Panc1 (cell line): ENCODE measurements around the gene ATP6V1C2.

Experiments
- POLR2AphosphoS5 ChIP-seq: IDR thresholded peaks from 2 replicates; pipeline ENCODE4 v1.6.1; 2012; ENCODE audit warnings: mild to moderate bottlenecking, low read depth, low read length, moderate library complexity
- TF ChIP-seq, protein P1 (sequence below): fragments of 450-650 bp; IDR thresholded peaks from 2 replicates; pipeline ENCODE4 v1.5.1; 2017; ENCODE audit warnings: mild to moderate bottlenecking
- TF ChIP-seq, protein P2 (sequence below), 2 experiments: IDR thresholded peaks; 2 replicates each; pipeline ENCODE4 v1.6.1; 2011 to 2012; ENCODE audit warnings: low read depth in 2 of 2, control low read depth in 1 of 2, low read length in 1 of 2, mild to moderate bottlenecking in 1 of 2, moderate library complexity in 1 of 2; ENCODE audit not compliant: insufficient read depth in 1 of 2

DNA sequence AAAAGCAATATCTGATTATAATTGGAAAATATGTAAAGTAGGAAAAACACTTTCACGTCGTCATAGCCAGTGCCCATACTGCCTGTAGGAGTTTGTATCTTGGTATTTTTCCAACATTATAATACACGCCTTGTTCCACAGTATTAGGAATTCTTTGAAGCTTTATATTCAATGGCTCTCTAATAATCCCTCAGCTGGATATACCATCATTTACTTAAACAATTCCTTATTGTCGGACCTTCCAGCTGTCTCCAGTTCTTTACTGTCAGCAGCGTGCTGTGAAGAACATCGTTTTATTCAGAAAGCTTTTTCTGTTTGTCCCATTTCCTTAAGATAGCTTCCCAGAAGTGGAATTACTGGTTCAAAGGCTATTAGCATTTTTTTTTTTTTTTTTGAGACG is 31.7 kb downstream of the ATP6V1C2 start:
- TF ChIP-seq POLR2AphosphoS5, result no peak
- TF ChIP-seq, protein P1, sequence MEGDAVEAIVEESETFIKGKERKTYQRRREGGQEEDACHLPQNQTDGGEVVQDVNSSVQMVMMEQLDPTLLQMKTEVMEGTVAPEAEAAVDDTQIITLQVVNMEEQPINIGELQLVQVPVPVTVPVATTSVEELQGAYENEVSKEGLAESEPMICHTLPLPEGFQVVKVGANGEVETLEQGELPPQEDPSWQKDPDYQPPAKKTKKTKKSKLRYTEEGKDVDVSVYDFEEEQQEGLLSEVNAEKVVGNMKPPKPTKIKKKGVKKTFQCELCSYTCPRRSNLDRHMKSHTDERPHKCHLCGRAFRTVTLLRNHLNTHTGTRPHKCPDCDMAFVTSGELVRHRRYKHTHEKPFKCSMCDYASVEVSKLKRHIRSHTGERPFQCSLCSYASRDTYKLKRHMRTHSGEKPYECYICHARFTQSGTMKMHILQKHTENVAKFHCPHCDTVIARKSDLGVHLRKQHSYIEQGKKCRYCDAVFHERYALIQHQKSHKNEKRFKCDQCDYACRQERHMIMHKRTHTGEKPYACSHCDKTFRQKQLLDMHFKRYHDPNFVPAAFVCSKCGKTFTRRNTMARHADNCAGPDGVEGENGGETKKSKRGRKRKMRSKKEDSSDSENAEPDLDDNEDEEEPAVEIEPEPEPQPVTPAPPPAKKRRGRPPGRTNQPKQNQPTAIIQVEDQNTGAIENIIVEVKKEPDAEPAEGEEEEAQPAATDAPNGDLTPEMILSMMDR, result no peak
- TF ChIP-seq, protein P2, sequence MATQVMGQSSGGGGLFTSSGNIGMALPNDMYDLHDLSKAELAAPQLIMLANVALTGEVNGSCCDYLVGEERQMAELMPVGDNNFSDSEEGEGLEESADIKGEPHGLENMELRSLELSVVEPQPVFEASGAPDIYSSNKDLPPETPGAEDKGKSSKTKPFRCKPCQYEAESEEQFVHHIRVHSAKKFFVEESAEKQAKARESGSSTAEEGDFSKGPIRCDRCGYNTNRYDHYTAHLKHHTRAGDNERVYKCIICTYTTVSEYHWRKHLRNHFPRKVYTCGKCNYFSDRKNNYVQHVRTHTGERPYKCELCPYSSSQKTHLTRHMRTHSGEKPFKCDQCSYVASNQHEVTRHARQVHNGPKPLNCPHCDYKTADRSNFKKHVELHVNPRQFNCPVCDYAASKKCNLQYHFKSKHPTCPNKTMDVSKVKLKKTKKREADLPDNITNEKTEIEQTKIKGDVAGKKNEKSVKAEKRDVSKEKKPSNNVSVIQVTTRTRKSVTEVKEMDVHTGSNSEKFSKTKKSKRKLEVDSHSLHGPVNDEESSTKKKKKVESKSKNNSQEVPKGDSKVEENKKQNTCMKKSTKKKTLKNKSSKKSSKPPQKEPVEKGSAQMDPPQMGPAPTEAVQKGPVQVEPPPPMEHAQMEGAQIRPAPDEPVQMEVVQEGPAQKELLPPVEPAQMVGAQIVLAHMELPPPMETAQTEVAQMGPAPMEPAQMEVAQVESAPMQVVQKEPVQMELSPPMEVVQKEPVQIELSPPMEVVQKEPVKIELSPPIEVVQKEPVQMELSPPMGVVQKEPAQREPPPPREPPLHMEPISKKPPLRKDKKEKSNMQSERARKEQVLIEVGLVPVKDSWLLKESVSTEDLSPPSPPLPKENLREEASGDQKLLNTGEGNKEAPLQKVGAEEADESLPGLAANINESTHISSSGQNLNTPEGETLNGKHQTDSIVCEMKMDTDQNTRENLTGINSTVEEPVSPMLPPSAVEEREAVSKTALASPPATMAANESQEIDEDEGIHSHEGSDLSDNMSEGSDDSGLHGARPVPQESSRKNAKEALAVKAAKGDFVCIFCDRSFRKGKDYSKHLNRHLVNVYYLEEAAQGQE (IDR thresholded peaks at IDR 0.05; ENCODE audit: insufficient read depth in 1 of 2, low read depth in 2 of 2, low read length in 1 of 2), result no peak
